Measurements from ENCODE around the gene FBXO10. TPM values are rescaled to one million over a fixed set of nuclear protein-coding genes. Genes with fewer than 3 reads are reported as not detected.

The FBXO10 gene
- polyA plus RNA-seq, 5 donors = 8.3 to 10.6 (median 10.0) TPM

GRCh38 chr9:37596504-37596903 is 20.3 kb upstream of the FBXO10 start:
- no peak for DNase-seq

GRCh38 chr9:37593883-37594448 is 17.8 kb upstream of the FBXO10 start:
- DNase-seq = no peak

GRCh38 chr9:37592108-37592951 is 16.1 kb upstream of the FBXO10 start, which contains the start of gene TOMM5:
TOMM5 (minus strand) TSS chr9:37592597; CDS start chr9:37592532, 65 bp downstream.
- peak; percentile 88 to 92 for DNase-seq

GRCh38 chr9:37587521-37587920 is 11.3 kb upstream of the FBXO10 start:
- no peak for DNase-seq

- no peak for DNase-seq
These were observed 7.4 kb upstream of the FBXO10 start for GRCh38 chr9:37583522-37584121.

- DNase-seq = no peak
These were observed 6.5 kb upstream of the FBXO10 start for GRCh38 chr9:37582548-37583157.

- DNase-seq = no peak
These were observed 667 bp downstream of the FBXO10 start for GRCh38 chr9:37575511-37575914.

- DNase-seq = no peak
These were observed 1.2 kb downstream of the FBXO10 start for GRCh38 chr9:37575001-37575400.

- DNase-seq = no peak
These were observed 1.9 kb downstream of the FBXO10 start for GRCh38 chr9:37574241-37574721.

GRCh38 chr9:37571282-37571681 is 4.9 kb downstream of the FBXO10 start:
- no peak for DNase-seq

GRCh38 chr9:37566716-37567115 is 9.5 kb downstream of the FBXO10 start:
- DNase-seq = no peak

- DNase-seq = no peak
These were observed 10.2 kb downstream of the FBXO10 start for GRCh38 chr9:37565661-37566618.

GRCh38 chr9:37564916-37565315 is 11.3 kb downstream of the FBXO10 start:
- DNase-seq = no peak

GRCh38 chr9:37563806-37564513 is 12.2 kb downstream of the FBXO10 start:
- no peak for DNase-seq

- DNase-seq = no peak
These were observed 13.4 kb downstream of the FBXO10 start for GRCh38 chr9:37562826-37563225.

- DNase-seq = no peak
These were observed 14.5 kb downstream of the FBXO10 start for GRCh38 chr9:37561682-37562081.

- DNase-seq = no peak
These were observed 16.2 kb downstream of the FBXO10 start for GRCh38 chr9:37559855-37560592.

GRCh38 chr9:37559125-37559524 is 17.1 kb downstream of the FBXO10 start:
- DNase-seq = no peak

GRCh38 chr9:37555786-37556185 is 20.4 kb downstream of the FBXO10 start:
- no peak for DNase-seq

GRCh38 chr9:37554318-37554717 is 21.9 kb downstream of the FBXO10 start:
- no peak for DNase-seq

All from right lung (tissue), 5 donors.